ENCODE results near the gene VOPP1.

GRCh38 chr7:55526329-55526728, 46.0 kb downstream of the VOPP1 start:
- TF ChIP-seq, protein P1, sequence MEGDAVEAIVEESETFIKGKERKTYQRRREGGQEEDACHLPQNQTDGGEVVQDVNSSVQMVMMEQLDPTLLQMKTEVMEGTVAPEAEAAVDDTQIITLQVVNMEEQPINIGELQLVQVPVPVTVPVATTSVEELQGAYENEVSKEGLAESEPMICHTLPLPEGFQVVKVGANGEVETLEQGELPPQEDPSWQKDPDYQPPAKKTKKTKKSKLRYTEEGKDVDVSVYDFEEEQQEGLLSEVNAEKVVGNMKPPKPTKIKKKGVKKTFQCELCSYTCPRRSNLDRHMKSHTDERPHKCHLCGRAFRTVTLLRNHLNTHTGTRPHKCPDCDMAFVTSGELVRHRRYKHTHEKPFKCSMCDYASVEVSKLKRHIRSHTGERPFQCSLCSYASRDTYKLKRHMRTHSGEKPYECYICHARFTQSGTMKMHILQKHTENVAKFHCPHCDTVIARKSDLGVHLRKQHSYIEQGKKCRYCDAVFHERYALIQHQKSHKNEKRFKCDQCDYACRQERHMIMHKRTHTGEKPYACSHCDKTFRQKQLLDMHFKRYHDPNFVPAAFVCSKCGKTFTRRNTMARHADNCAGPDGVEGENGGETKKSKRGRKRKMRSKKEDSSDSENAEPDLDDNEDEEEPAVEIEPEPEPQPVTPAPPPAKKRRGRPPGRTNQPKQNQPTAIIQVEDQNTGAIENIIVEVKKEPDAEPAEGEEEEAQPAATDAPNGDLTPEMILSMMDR (IDR thresholded peaks at IDR 0.05; ENCODE audit: low read depth, low read length, poor library complexity, severe bottlenecking) = no peak
- no peak for TF ChIP-seq EZH2phosphoT487 (IDR thresholded peaks at IDR 0.05; ENCODE audit: borderline replicate concordance, low read length)

Measured in DOHH2 (cell line).